HCT116 (cell line): ENCODE results near the gene KIF2B. TPM values are rescaled to one million over a fixed set of nuclear protein-coding genes. Genes with fewer than 3 reads are reported as not detected.
"Not testable (repeated sequence)": the region's sequence is repeated elsewhere in the genome, so short reads cannot be mapped to it uniquely, and the experiment has no call there.

Experiments
- ATAC-seq: fragments of 200-7000 bp; cut with Tn5 transposase; 2 replicates; pipeline ENCODE4 v1.9.1; 2020; ENCODE audit warnings: mild to moderate bottlenecking, moderate library complexity
- BruUV-seq: library from RNA; stranded (reverse); fragments of 400-500 nt; replicated peaks from 2 replicates; lab custom pipeline; 2021; lab: Mats Ljungman, UMichigan
- CTCF ChIA-PET: fragments of 300-600 bp; sonication (Branson Sonifier 250); formaldehyde crosslinking; loops from one replicate; lab custom pipeline; 2021; ENCODE audit warnings: antibody characterized with exemption; lab: Charles Lee
- POLR2A ChIA-PET: fragments of 300-600, 350-600 bp; sonication (Branson Sonifier 250); formaldehyde crosslinking; loops from one replicate; lab custom pipeline; 2021; ENCODE audit warnings: antibody characterized with exemption; lab: Charles Lee
- RAD21 ChIA-PET, 2 experiments: fragments of 300-600 bp; sonication (Branson Sonifier 250); formaldehyde crosslinking; loops; one replicate each; lab custom pipeline; 2023; ENCODE audit warnings: low total read pairs in 2 of 2; ENCODE audit not compliant: uncharacterized antibody in 2 of 2, unreplicated experiment in 2 of 2, low non-redundant PET in 1 of 2; lab: Charles Lee
- DNase-seq: peaks from one replicate; pipeline ENCODE4 v3.0.0-alpha.2; 2010; ENCODE audit warnings: low read depth, low spot score
- H2AFZ ChIP-seq: fragments of 200-600 bp; shearing (Covaris generic), sonication (generic); 2 replicates; pipeline ENCODE4 v1.6.1; 2017; ENCODE audit warnings: low read depth, mixed run types, mixed read lengths, antibody characterized with exemption, low read length; ENCODE audit not compliant: poor library complexity, severe bottlenecking
- H3K27ac ChIP-seq: 2 replicates; pipeline ENCODE4 v1.5.1; 2012; ENCODE audit warnings: low read depth, low read length
- H3K27me3 ChIP-seq: fragments of 200-600 bp; sonication (generic); 2 replicates; pipeline ENCODE4 v1.6.1; 2016; ENCODE audit warnings: mixed run types, low read length, mixed read lengths; ENCODE audit not compliant: insufficient read depth
- H3K36me3 ChIP-seq, 2 experiments: fragments of 200-500 bp in 1 of 2; fragments of 200-600 bp in 1 of 2; sonication (Bioruptor generic) in 1 of 2; sonication (generic) in 1 of 2; 2 replicates each; pipeline versions ENCODE4 v1.5.1 to v1.6.1; 2014 to 2016; ENCODE audit warnings: low read length in 2 of 2, inconsistent platforms in 1 of 2, mixed read lengths in 1 of 2, mixed run types in 1 of 2; ENCODE audit not compliant: insufficient read depth in 2 of 2, control insufficient read depth in 1 of 2
- H3K4me1 ChIP-seq, 2 experiments: fragments of 200-600 bp in 1 of 2; sonication (generic) in 1 of 2; 2 replicates each; pipeline versions ENCODE4 v1.5.1 to v1.6.1; 2012 to 2017; ENCODE audit warnings: low read length in 2 of 2, inconsistent platforms in 1 of 2, mild to moderate bottlenecking in 1 of 2, mixed read lengths in 1 of 2, mixed run types in 1 of 2, moderate library complexity in 1 of 2; ENCODE audit not compliant: insufficient read depth in 2 of 2, control insufficient read depth in 1 of 2
- H3K4me2 ChIP-seq: fragments of 200-600 bp; sonication (generic); 2 replicates; pipeline ENCODE4 v1.6.1; 2017; ENCODE audit warnings: mixed run types, low read length, mixed read lengths
- H3K4me3 ChIP-seq, 2 experiments: fragments of 200-600 bp in 1 of 2; sonication (generic) in 1 of 2; replicated peaks in 1 of 2; 2 replicates each; pipeline ENCODE4 v1.5.1; 2011 to 2016; ENCODE audit warnings: low read length in 2 of 2, control low read depth in 1 of 2, low read depth in 1 of 2, mild to moderate bottlenecking in 1 of 2, mixed read lengths in 1 of 2, mixed run types in 1 of 2
- H3K79me2 ChIP-seq: fragments of 200-600 bp; sonication (generic); 2 replicates; pipeline ENCODE4 v1.6.1; 2017; ENCODE audit warnings: mild to moderate bottlenecking, mixed run types, low read length, moderate library complexity, mixed read lengths; ENCODE audit not compliant: insufficient read depth
- H3K9ac ChIP-seq: fragments of 200-600 bp; sonication (generic); 2 replicates; pipeline ENCODE4 v1.6.1; 2016; ENCODE audit warnings: low read length, mixed read lengths
- H3K9me2 ChIP-seq: fragments of 200-600 bp; sonication (generic), shearing (Covaris generic); 2 replicates; pipeline ENCODE4 v1.6.1; 2017; ENCODE audit warnings: mixed run types, mild to moderate bottlenecking, moderate library complexity; ENCODE audit not compliant: insufficient read depth
- H3K9me3 ChIP-seq, 2 experiments: fragments of 200-500 bp in 1 of 2; fragments of 200-600 bp in 1 of 2; sonication (Bioruptor generic) in 1 of 2; sonication (generic) in 1 of 2; 2 replicates each; pipeline ENCODE4 v1.6.1; 2014 to 2017; ENCODE audit warnings: low read length in 2 of 2, mixed read lengths in 2 of 2, inconsistent platforms in 1 of 2, low read depth in 1 of 2, mild to moderate bottlenecking in 1 of 2, mixed run types in 1 of 2, moderate library complexity in 1 of 2; ENCODE audit not compliant: control insufficient read depth in 1 of 2, insufficient read depth in 1 of 2
- H4K20me1 ChIP-seq: fragments of 200-600 bp; sonication (generic), shearing (Covaris generic); 2 replicates; pipeline ENCODE4 v1.6.1; 2017; ENCODE audit warnings: mixed run types, mild to moderate bottlenecking, moderate library complexity; ENCODE audit not compliant: insufficient read depth
- CBX3 ChIP-seq: IDR thresholded peaks from 2 replicates; pipeline ENCODE4 v1.6.1; 2012; ENCODE audit warnings: low read depth
- CEBPB ChIP-seq: IDR thresholded peaks from 2 replicates; pipeline ENCODE4 v1.6.1; 2012; ENCODE audit warnings: low read depth
- EGR1 ChIP-seq: IDR thresholded peaks from 2 replicates; pipeline ENCODE4 v1.6.1; 2012; ENCODE audit warnings: low read depth
- ELF1 ChIP-seq: IDR thresholded peaks from 2 replicates; pipeline ENCODE4 v1.6.1; 2012; ENCODE audit warnings: low read depth, borderline replicate concordance
- EZH2 ChIP-seq: fragments of 200-600 bp; sonication (generic); IDR thresholded peaks from 2 replicates; pipeline ENCODE4 v1.6.1; 2017; ENCODE audit warnings: antibody characterized with exemption, mixed run types
- EZH2phosphoT487 ChIP-seq: fragments of 200-600 bp; IDR thresholded peaks from 2 replicates; pipeline ENCODE4 v1.6.1; 2018; ENCODE audit warnings: antibody characterized with exemption, borderline replicate concordance
- FOSL1 ChIP-seq: IDR thresholded peaks from 2 replicates; pipeline ENCODE4 v1.6.1; 2012; ENCODE audit warnings: low read depth
- JUND ChIP-seq: IDR thresholded peaks from 2 replicates; pipeline ENCODE4 v1.6.1; 2012
- POLR2A ChIP-seq: IDR thresholded peaks from 2 replicates; pipeline ENCODE4 v1.7.0; 2011; ENCODE audit warnings: borderline replicate concordance; ENCODE audit not compliant: insufficient read depth, insufficient read length; ENCODE audit errors: extremely low read depth
- POLR2AphosphoS5 ChIP-seq: IDR thresholded peaks from 2 replicates; pipeline ENCODE4 v1.6.1; 2011; ENCODE audit warnings: mild to moderate bottlenecking, low read depth, low read length, moderate library complexity
- SIN3A ChIP-seq: IDR thresholded peaks from 2 replicates; pipeline ENCODE4 v1.6.1; 2012; ENCODE audit warnings: low read depth
- SRF ChIP-seq: IDR thresholded peaks from 2 replicates; pipeline ENCODE4 v1.6.1; 2012; ENCODE audit warnings: low read depth
- TCF7L2 ChIP-seq: IDR thresholded peaks from 2 replicates; pipeline ENCODE4 v1.7.0; 2011; ENCODE audit warnings: borderline replicate concordance, inconsistent platforms; ENCODE audit not compliant: insufficient read depth, insufficient read length; ENCODE audit errors: extremely low read depth
- YY1 ChIP-seq: IDR thresholded peaks from 2 replicates; pipeline ENCODE4 v1.6.1; 2011; ENCODE audit warnings: low read length, low read depth, moderate library complexity, mild to moderate bottlenecking; ENCODE audit not compliant: insufficient replicate concordance; ENCODE audit errors: extremely low read depth
- ZFX ChIP-seq: fragments of 450-650 bp; IDR thresholded peaks from 2 replicates; pipeline ENCODE4 v1.6.1; 2017
- ZNF274 ChIP-seq: fragments of 200-500 bp; sonication (Bioruptor generic); IDR thresholded peaks from 2 replicates; pipeline ENCODE4 v1.6.1; 2014; ENCODE audit warnings: mild to moderate bottlenecking, low read depth, low read length, inconsistent platforms
- intact Hi-C: fragments of 100-400 bp; cut with micrococcal nuclease; formaldehyde crosslinking; loops from 2 replicates; pipeline ENCODE4 v1.10.0; 2022
- total RNA-seq: library from RNA; stranded (reverse); gene quantifications from one replicate; pipeline ENCODE4 v1.2.1, GENCODE V29; 2021; ENCODE audit not compliant: unreplicated experiment
- TF ChIP-seq, protein P1 (sequence below): IDR thresholded peaks from 2 replicates; pipeline ENCODE4 v1.6.1; 2012; ENCODE audit warnings: low read depth
- TF ChIP-seq, protein P2 (sequence below): IDR thresholded peaks from 2 replicates; pipeline ENCODE4 v1.6.1; 2012

KIF2B gene
- total RNA-seq, 1 experiment from 2014 or later: not detected

DNA sequence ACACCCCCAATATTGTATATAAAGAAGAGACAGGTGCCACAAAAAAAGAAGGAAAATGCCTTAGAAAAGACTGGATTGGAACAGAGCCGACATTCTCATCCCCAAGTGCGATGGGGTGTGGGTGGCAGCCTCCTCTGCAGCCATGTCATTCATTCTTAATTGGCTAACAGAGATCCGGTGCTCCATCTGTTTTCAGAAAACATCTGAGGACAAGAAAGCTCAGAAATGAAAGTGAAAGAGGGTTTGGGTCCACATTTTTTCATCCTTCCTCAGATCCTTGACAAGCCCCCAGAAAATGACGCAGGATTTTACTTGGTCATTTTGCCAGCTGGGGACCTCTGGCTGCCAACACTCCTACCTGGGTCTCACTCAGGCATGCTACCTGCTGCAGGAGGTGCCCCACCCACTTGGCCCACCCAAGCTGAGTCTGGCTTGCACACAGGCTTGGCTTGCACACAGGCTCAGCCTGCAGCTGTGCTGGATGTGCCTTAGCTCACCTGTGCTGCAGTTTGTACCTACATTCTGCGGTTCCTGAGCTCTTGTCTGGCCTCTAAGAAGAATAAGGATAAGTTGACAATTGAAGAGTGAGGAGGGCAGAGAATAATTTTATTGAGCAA, 21.9 kb downstream of the KIF2B start:
- CTCF ChIA-PET: no interaction called here
- BruUV-seq: no TSS peak
- Histone ChIP-seq H3K4me1 (no peaks in the 10 kb centered on the region), H3K4me2 (no peak overlapping the region), H3K4me3 (no peak overlapping the region), H3K9ac (no peak overlapping the region), H3K27me3 (no peaks in the 10 kb centered on the region), H3K9me2 (no peaks in the 10 kb centered on the region), H3K36me3 (no peaks in the 10 kb centered on the region), H2AFZ (no peak overlapping the region)
- ATAC-seq: no peak
- POLR2A ChIA-PET: no interaction called here
- TF ChIP-seq CEBPB: no peak
- no peak for TF ChIP-seq YY1
- no peak for TF ChIP-seq FOSL1
- no peak for TF ChIP-seq EZH2
- TF ChIP-seq, protein P1, sequence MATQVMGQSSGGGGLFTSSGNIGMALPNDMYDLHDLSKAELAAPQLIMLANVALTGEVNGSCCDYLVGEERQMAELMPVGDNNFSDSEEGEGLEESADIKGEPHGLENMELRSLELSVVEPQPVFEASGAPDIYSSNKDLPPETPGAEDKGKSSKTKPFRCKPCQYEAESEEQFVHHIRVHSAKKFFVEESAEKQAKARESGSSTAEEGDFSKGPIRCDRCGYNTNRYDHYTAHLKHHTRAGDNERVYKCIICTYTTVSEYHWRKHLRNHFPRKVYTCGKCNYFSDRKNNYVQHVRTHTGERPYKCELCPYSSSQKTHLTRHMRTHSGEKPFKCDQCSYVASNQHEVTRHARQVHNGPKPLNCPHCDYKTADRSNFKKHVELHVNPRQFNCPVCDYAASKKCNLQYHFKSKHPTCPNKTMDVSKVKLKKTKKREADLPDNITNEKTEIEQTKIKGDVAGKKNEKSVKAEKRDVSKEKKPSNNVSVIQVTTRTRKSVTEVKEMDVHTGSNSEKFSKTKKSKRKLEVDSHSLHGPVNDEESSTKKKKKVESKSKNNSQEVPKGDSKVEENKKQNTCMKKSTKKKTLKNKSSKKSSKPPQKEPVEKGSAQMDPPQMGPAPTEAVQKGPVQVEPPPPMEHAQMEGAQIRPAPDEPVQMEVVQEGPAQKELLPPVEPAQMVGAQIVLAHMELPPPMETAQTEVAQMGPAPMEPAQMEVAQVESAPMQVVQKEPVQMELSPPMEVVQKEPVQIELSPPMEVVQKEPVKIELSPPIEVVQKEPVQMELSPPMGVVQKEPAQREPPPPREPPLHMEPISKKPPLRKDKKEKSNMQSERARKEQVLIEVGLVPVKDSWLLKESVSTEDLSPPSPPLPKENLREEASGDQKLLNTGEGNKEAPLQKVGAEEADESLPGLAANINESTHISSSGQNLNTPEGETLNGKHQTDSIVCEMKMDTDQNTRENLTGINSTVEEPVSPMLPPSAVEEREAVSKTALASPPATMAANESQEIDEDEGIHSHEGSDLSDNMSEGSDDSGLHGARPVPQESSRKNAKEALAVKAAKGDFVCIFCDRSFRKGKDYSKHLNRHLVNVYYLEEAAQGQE: no peak
- no peak for TF ChIP-seq EGR1
- no peak for TF ChIP-seq JUND
- TF ChIP-seq POLR2AphosphoS5: no peak
- TF ChIP-seq CBX3: no peak
- no peak for TF ChIP-seq TCF7L2
- TF ChIP-seq, protein P2, sequence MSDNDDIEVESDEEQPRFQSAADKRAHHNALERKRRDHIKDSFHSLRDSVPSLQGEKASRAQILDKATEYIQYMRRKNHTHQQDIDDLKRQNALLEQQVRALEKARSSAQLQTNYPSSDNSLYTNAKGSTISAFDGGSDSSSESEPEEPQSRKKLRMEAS: no peak
- TF ChIP-seq ZNF274: no peak
- no peak for TF ChIP-seq EZH2phosphoT487
- no peak for TF ChIP-seq SIN3A
- TF ChIP-seq POLR2A: no peak
- no peak for TF ChIP-seq ZFX
- TF ChIP-seq SRF: no peak
- no peak for TF ChIP-seq ELF1
- TF ChIP-seq, all 23 proteins: peak for 0
- Histone ChIP-seq H4K20me1 (no peaks in the 10 kb centered on the region), H3K79me2 (no peaks in the 10 kb centered on the region), H3K27ac (no peak overlapping the region), H3K9me3 (peaks cover 33 to 36% of the 10 kb centered on the region in 2 experiments; a peak in 3 of 4 replicates)
- DNase-seq: no peak
- RAD21 ChIA-PET: no interaction called here
- intact Hi-C loops: no loop called here

DNA sequence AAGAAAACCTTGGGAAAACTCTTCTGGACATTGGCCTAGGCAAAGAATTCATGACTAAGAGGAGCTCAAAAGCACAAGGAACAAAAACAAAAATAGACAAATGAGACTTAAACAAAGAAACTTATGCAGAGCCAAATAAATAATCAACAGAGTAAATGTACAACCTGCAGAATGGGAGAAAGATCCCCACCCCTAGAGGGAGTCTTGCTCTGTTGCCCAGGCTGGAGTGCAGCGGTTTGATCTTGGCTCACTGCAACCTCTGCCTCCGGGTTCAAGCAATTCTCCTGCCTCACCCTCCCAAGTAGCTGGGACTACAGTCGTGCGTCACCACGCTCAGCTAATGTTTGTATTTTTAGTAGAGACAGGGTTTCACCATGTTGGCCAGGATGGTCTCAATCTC, 48.4 kb downstream of the KIF2B start:
- H3K9ac ChIP-seq, CTCF ChIA-PET, H3K27me3 ChIP-seq, intact Hi-C loops, H3K9me2 ChIP-seq, H4K20me1 ChIP-seq, DNase-seq, H3K4me3 ChIP-seq, H3K4me2 ChIP-seq, H3K27ac ChIP-seq, H3K4me1 ChIP-seq, H3K36me3 ChIP-seq, H3K79me2 ChIP-seq, POLR2A ChIA-PET, BruUV-seq, ATAC-seq, RAD21 ChIA-PET, H2AFZ ChIP-seq: not testable (repeated sequence)
- peaks cover 43 to 47% of the 10 kb centered on the region in 2 experiments; a peak in 3 of 4 replicates for H3K9me3 ChIP-seq
